Stimulated activated CD4-positive, alpha-beta T cell treated with anti-CD3 and anti-CD28 coated beads, Interleukin-15, amount 100 ng/mL, for 48 hours (primary cell): ENCODE results near the gene PTPRC.

Experiments
- DNase-seq, 2 donors: peaks; one replicate each; pipeline ENCODE4 v3.0.0-alpha.2; 2020; ENCODE audit warnings: low read depth in 2 of 2

The PTPRC gene

DNA sequence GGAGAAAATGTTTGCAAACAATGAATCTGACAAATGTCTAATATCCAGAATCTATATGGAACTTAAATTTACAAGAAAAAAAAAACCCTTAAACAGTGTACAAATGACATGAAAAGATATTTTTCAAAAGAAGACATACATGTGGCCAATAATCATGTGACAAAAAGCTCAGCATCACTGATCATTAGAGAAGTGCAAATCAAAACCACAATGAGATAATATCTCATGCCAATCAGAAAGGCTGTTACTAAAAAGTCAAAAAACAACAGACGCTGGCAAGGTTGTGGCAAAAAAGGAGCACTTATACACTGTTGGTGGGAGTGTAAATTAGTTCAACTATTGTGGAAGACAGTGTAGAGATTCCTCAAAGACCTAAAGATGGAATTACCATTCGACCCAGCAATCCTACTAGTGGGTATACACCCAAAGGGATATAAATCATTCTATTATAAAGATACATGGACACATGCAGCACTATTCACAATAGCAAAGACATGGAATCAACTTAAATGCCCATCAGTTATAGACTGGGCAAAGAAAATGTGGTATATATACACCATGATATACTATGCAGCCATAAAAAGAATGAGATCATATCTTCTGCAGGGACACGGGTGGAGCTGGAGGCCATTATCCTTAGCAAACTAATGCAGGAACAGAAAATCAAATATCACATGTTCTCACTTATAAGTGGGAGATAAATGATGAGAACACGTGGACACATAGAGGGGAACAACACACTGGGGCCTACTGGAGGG is 123.2 kb downstream of the PTPRC start:
- DNase-seq = no peak

DNA sequence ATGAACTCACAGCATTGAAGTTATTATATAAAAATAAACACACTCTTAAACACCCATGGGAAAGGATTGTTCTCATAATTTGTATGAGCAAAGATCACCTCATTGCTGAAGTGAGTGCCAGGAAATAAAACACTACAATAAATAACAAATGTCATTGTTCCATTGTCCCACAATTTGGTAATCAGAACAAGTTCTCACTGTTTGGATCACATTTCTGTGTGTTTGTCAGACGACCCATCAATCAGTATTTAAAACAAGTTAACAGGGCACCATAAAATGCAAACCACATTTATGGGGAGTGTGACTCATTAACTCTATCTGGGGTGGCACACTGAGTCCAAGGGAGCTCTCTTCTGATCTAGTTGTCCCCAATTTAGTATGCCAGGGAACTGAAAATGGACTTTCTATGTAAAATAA is 124.5 kb downstream of the PTPRC start:
- no peak for DNase-seq

DNA sequence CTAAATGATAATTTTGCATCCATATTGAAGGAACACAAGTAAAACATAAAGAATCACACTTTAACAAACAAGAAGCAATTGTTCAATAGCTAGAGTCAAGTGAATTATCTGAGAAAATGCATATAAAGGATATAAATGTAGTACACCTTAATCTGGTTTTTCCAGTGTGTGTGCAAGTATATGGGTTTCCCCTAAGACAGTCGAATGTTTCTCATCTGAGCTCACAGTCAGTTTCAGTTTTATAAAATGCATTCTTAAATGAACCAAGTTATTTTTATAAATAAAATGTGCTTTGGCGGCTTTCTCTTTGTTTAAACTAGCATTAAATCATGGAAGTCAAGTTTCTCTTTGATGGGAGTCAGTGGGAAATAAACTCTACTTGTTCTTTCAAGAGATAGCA is 125.9 kb downstream of the PTPRC start:
- DNase-seq = no peak

DNA sequence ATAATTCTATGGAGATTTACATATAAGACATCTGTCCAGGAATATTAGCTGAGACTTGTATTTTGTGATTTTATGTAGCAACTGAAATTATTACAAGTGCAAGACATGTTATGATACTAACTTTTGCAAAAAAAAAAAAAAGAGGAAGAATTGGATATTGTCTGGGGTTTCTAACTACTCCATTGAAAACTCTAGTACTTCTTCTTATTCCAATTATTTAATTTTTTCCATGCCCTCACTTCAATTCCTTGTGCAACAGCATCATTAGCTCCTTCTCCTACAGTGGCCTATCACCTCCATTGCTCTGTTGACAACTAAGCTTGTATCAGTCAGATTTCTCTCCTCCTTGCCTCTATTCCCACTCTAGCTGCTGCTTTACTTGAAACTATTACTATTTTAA is 126.6 kb downstream of the PTPRC start:
- no peak for DNase-seq

DNA sequence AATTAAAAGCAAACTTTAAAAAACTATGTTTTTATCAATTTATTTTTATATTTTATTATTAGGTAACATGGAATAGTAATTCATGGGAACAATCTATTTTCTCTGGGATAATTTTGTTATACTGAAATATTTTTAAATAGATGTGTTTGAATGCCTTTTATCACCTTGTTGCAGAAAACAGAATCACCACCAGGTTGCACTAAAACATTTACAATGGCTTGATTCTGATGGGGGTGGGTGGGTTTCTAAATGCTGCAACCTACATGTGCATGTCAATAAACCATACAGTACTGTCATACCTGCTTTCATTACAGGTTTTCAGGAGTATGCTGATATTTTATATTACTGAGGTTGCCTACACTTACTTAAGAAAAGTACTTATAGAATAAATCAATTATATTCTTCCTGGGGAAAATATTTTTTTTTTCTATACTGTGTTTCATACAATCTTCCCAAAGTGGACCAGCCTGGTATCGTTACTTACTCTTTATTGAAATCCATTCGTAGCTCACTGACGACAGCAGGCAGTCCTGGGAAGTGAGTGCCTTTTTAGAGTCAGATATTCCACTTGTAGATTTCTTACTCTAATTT is 132.8 kb downstream of the PTPRC start:
- DNase-seq = peak in 1 of 2 donors; percentile 4

DNA sequence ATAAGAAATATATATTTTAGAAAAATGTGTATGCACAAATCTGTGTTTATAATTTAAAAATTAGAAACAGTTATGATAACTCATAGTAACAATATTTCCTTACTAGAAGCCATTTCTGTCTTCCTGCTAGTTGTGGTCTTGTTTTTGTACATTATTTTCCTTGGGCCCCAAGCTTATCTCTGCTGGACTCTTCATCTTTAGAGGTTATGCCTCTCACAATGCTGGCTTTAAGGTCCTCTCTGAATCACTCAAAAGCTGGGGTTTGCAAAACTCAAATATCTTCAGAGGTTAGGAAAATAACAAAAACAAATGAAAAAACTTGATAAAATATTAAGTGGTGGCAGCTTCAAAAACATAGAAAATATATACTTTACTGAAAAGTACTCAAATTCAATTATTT is 133.8 kb downstream of the PTPRC start:
- DNase-seq = no peak

DNA sequence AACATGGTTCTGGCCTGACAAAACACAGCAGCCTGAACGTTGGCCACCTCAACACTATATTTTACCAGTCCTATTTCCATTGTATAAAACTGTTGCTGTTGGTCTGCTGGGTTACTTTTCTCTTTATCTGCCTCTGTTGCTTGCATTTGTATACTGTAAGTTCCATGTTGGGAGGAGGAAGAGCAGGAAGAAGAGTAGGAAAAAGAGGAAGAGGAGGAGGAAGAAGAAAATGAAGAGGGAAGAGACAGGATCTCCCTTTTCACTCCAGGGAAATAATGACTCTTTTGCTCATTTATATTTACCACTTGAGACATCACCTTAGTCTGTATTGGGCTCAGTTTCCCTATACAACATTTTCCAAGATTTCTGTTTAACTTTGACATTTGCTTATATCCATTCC is 134.2 kb downstream of the PTPRC start:
- no peak for DNase-seq

DNA sequence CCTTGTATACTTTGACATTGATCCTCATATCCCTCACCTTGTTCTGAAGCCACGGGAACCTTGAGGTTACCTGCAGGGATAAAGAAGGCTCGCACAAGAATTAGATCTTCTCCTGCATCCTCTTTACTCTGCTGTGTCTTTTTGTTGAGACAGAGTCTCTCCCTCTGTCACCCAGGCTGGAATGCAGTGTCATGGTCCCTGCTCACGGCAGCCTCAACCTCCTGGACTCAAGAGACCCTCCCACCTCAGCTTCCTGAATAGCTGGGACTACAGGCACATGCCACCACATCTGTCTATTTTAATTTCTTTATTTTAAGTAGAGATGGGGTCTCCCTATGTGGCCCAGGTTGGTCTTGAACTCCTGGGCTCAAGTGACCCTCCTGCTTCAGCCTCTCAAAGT is 134.7 kb downstream of the PTPRC start:
- DNase-seq = no peak

DNA sequence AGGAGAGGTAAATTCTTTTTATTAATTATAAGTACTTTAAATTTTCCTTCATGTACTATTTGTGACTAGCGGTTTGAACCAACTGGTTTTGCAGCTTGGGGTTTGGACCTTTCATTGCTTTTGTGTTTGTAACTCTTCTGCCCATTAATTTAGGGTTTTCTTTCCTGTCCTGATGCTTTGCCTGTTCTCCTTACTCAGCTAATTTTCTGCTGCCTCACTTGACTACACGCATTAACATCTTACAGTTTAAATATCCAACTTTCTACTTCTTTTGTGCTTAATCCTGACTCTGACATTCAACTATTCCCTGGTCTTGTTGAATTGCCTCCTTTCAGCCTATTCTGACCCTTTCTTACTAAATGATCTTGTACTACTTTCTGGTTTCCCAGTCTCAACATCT is 135.6 kb downstream of the PTPRC start:
- DNase-seq = no peak

DNA sequence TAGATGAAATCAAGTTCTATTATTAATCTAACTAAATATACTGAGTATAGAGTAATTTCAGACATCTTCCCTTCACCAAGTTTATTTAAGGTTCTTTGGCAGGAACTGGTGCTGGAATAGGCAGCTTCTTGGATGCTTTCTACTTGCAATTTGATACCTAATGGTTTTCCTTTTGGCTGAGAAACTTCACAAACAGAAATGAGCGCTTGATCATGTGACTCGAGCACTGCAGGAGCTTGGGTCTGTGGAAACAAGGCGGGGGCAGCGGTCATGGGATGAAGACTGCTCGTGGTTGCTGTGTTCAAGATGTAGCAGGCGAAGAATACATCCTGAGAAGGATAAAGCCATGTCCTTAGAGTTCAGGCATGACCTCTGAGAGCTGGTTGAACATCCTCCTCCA is 136.8 kb downstream of the PTPRC start:
- no peak for DNase-seq

DNA sequence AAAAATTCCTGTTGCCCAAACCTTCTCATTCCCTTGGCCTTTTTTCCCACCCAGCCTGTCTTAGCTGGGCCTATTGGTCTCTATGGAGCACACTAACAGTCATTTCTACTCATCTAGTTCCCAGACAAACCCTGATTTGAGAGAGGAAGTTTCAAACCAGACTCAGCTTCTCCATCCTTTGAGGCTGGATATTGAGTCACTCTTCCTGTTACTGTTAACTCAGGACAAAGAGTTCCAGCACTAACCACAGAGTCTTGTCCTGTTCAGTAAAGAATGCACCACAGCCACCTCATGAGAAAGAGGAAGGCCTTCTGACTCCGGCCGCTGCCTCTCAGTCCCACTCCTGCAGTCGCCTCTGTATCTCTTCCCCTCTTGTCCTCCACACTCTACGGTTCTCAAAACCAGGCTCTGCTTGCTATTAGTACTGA is 137.8 kb downstream of the PTPRC start:
- no peak for DNase-seq

DNA sequence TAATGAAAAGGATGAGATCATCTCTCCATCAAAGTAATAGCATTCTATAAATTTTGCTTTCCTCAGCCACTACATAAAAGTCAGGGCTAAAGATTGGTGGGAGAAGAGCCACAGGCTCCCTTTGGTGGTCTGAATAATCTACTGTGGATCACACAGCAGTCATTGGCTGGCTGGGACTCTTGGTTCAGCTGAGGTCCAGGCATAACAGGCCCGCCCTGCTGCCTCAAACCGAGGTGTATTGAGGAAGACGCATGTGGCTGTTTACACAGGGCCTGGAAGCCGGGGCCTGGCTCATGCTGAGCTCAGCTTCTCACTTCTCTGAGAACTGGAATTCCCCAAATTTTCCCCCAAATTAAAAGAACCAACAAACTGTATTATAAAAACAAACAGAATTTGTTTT is 139.2 kb downstream of the PTPRC start:
- no peak for DNase-seq

DNA sequence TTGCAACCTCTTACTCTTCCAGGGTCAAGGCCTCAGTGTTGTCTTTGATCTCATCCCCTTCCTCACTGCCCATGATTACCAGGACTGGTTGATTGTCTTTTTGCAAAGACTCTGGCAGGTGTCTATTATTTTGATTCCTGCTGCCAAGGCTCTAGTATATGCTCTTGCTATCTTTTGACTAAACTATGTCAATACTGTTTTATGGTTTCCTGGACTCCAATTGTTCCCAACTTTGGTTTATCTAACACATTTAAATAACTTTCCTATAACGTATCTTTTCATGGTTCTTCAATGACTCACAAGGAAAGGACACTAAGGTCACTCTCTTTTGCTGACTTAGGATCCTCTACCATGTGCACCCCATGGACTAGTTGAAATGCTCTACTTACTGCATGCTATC is 141.5 kb downstream of the PTPRC start:
- no peak for DNase-seq

DNA sequence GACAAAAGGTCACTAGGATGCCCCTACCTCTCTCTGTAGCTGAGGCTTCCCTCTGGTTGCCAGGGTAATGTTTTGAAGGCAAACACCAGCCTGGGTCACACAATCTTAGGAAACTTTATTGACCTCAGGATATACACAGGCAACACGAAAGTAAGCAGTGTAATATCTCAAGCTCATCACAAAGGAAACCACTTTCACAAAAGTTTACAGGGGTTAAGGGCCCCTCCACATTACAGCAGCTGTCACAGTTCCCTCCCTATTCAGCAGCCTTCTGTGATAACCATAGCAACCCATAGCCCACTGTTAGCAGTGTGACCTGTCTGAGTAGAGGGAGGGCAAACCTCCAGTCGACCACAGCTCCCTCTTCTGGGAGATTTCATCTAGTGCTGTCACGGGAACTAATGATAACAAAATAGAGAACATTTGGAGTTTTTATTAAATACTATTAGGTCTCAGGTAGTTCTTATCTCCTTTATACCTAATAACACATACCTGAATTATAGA is 149.8 kb downstream of the PTPRC start:
- DNase-seq = peak in 1 of 2 donors; percentile 2

DNA sequence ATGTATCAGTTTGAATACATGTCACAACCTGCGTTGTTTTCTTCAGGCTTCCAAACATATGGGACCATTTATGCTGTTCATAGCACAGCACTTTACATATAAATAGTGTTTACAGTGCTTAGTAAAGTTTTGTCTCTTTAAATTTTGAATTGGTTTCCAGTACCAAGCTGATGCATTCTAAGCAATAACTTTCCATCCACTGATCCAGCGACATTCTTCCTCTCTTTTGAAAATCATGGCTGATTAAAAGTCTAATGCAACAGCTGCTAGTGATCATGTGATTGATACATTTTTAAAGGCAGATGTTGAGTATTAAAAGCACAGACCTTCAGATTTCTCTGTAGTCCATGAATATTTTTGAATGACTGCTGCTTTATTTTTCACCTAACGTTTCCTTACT is 154.9 kb downstream of the PTPRC start:
- no peak for DNase-seq

DNA sequence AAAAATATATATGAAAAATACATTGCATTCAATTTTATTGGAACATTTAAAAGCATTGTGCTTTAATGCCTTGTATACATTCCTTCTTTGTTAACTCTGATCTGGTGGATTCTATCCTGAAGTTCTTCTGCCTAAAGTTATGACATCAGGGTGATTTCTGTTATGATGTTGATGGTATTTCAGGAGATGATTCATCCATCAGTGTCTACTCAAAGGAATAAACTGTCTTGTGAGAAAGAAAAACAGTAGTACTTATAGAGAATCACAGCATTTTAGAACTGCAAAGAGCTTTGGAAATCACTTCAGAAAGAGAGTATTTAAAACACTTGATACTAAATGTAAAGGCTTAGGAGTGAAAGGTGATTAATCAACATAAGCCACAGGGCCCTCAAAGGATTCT is 155.7 kb downstream of the PTPRC start:
- DNase-seq = no peak

DNA sequence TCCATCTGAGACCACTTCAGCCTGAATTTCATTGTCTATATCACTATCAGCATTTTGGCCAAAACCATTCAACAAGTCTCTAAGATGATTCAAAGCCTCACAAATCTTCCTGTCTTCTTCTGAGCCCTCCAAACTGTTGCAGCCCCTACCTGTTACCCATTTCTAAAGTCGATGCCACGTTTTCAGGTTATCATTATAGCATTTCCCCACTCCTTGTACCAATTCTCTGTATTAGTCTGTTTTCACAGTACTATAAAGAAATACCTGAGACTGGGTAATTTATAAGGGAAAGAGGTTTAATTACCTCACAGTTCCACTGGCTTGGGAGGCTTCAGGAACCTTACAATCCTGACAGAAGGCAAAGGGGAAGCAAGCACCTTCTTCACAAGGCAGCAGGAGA is 158.8 kb downstream of the PTPRC start:
- DNase-seq = no peak

DNA sequence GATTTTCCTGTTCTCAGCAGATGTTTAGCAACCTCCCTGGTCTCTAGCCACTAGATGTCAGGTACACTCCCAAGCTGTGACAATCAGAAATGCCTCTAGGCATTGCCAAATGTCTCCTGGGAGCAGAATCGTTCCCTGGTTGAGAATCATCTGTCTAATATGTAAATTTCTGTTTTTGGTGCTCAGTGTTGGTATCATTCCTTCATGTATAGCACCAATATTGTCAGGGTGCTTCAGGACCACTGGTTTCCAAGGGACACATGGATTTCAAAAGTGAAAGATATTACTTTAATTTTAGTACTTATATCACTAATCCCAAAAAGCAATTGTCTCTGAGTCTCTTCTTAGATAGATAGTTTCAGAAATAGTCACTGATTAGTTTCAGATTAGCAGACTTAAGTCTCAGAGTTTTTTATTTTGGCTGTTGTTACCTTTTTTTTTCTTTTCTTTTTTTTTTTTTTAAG is 160.1 kb downstream of the PTPRC start:
- no peak for DNase-seq

DNA sequence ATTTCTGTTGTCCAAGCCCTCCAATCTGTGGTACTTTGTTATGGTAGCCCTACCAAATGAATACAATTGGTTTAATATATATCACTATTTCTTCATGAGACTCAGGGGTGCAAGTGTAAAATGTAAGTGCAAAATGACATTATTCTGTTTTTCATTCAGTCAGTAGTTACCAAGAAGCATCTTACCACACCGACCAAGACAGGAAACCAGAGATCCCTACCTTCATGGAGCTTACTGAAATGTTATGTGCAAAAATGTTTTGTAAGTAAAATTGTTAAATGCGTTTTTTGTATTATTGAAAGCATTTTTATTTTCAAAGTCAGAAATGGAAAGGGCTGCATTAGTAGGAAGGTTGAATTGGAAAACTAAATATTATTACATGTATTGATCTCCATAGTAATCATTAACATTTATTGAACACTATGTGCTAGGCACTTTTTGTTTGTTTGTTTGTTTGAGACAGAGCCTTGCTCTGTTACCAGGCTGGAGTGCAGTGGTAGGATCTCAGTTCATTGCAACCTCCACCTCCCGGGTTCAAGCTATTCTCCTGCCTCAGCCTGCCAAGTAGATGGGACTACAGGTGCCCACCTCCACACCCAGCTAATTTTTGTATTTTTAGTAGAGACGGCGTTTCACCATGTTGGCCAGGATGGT is 166.8 kb downstream of the PTPRC start:
- DNase-seq = no peak

DNA sequence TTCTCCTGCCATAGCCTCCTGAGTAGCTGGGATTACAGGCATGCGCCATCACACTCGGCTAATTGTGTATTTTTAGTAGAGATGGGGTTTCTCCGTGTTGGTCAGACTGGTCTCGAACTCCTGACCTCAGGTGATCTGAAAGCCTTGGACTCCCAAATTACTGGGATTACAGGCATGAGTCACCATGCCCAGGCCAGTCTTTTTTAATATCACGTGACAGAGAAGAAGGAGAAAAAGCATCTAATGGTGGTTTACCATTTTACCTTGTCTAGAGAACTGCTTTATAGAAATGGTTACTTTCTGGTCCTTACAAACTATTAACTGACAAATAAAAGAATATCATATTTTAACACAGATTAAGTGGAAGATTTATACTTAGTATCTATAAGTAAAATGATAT is 168.0 kb downstream of the PTPRC start:
- no peak for DNase-seq
